Activated T-cell treated with anti-CD3 and anti-CD28 coated beads, Interleukin-2, amount 50 U/mL, for 1 hour (primary cell): ENCODE measurements around the gene COLGALT1.
"Not testable (repeated sequence)": the region's sequence is repeated elsewhere in the genome, so short reads cannot be mapped to it uniquely, and the experiment has no call there.

Source experiments
- DNase-seq: peaks from one replicate; pipeline ENCODE4 v3.0.0-alpha.2; 2020

COLGALT1 gene

DNA sequence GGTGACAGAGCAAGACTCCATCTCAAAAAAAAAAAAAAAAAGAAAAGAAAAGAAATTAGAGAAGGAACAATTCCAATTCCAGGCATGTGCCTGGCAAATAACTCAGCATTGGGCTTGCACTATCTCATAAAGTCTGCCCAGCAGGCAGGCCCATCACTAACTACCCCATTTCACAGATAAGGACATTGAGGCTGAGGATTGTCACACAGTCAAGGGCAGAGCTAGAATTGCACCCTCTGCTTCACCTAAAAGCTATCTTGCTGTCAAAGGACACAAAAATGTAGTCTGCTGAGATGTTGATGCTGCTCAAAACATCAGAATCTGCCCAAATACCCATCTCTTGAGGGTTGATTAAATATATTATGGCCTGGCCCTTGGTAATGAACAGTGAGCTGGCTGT is 20.7 kb upstream of the COLGALT1 start:
- DNase-seq: no peak

DNA sequence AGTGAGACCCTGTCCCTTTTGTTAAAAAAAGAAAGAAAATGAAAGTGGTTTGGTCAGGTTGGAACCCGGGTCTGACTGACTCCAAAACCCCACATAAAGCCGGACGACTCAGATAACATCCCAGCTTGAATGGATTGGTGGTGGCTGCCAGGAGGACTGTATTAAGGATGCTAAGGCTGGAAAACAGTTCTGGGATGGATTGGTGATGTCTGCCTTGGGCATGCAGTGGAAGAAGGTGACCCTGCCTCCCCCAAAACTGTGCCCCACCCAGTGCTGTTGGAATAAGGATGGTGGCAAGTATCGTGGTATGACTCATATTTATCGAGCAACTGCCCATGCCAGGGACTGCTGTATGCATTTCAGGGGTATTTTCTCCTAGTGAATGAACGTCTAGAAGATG is 18.5 kb upstream of the COLGALT1 start:
- no peak for DNase-seq

DNA sequence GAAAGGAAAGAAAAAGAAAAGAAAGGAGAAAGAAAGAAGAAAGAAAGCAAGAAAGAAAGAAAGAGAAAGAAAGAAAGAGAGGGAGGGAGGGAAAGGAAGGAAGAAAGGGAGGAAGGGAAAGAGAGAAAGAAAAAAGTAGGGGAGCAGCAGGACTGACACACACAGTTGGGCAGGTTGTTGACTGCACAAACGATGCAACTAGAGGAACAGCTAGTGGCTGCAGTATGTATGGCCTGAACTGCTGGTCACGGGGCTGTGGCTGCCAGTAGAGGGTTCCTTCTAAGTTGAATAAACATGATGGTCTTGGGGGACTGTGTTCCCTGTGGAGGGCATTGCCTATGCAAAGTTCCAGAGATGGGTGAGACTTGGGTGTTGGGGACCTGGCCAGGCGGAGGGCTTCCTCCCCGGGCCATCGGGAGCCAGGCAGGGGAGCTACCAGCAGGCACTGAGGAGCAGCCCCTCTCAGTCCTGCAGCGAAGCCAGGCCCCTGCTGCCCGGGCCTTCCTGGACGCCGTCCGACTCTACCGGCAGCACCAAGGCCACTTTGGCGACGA is 16.7 kb upstream of the COLGALT1 start:
- no peak for DNase-seq

DNA sequence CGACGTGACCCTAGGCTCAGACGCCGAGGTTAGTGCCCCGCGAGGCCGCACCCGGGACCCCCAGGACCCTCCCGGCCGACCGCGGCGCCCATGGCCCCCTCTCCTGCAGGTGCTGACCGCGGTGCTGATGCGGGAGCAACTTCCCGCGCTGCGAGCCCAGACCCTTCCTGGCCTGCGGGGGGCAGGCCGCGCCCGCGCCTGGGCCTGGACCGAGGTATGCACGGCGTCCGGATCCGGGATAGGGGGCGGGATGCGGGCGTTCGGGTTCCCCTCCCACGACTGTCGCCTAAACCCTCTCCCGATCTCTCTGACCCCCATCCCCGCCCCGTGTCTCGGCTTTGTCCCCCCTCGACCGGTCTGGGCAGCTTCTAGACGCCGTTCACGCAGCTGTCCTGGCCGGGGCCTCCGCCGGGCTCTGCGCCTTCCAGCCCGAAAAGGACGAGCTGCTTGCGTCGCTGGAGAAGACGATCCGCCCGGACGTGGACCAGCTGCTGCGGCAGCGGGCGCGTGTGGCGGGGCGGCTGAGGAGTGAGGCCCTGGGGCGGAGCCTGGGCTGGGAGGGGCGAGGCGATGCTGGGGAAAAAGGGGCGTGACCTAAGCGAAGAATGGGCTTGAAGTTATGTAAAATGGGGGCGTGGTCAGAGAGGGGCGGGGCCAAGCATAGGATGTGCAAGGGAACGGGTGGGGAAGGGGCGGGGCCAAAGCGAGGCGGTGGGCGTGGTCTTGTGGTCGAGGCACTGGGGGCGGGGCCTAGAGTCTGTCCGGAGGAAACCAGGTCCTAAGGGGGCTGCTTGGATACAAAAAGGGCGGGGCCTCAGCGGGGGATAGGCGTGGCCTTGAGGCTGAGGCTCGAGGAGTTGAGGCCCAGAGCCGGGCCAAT is 16.0 kb upstream of the COLGALT1 start:
- DNase-seq: peak; percentile 95

DNA sequence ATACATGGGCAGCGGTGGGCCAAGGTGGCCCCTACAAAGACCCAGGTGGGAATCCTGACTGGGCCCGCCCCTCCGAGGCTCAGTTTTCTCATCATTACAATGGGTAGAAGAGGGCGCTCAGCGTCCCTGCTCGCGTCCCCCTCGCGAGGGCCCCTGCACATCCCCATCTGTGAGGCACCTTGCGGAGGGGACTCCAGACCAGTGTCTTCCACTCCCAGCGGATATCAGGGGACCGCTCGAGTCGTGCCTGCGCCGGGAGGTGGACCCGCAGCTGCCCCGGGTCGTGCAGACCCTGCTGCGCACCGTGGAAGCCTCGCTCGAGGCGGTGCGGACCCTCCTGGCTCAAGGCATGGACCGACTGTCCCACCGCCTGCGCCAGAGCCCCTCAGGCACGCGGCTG is 15.3 kb upstream of the COLGALT1 start:
- DNase-seq: no peak

DNA sequence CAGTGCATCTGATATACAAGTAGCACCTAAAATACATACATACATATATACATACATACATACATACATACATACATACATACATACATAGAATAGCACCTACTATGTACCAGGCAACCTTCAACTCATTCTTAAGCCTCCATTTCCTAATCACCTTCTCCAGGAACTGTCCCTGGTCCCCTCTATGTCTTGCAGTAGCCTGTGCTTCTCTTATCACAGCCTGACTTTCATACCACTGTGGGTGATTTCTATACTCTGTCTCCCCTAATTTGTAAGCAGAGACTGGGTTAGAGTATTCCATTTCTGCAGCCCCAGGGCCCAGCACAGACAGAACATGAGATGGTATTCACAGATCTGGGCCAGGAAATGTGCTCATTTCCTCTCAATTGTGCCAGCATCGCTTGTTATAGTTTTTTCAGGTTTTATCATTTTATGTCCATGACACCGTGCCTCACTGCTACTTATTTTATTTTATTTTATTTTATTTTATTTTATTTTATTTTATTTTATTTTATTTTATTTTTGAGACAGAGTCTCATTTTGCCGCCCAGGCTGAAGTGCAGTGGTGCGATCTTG is 14.2 kb upstream of the COLGALT1 start:
- DNase-seq: no peak

DNA sequence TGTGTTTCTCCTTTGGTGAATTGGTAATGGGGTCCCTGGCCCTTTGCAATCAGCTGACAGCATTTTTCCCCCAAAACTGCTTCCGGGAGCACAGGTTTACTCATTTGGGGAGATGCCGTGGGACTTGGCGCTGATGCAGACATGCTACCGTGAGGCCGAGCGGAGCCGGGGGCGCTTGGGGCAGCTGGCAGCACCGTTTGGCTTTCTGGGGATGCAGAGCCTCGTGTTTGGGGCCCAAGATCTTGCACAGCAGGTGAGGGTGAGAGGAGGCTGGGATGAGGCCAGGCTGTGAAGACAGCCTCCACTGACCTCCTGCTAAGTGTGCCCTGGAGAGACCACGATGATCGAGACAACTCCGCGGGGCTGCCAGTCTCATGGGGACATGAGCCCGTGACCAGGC is 13.4 kb upstream of the COLGALT1 start:
- no peak for DNase-seq

DNA sequence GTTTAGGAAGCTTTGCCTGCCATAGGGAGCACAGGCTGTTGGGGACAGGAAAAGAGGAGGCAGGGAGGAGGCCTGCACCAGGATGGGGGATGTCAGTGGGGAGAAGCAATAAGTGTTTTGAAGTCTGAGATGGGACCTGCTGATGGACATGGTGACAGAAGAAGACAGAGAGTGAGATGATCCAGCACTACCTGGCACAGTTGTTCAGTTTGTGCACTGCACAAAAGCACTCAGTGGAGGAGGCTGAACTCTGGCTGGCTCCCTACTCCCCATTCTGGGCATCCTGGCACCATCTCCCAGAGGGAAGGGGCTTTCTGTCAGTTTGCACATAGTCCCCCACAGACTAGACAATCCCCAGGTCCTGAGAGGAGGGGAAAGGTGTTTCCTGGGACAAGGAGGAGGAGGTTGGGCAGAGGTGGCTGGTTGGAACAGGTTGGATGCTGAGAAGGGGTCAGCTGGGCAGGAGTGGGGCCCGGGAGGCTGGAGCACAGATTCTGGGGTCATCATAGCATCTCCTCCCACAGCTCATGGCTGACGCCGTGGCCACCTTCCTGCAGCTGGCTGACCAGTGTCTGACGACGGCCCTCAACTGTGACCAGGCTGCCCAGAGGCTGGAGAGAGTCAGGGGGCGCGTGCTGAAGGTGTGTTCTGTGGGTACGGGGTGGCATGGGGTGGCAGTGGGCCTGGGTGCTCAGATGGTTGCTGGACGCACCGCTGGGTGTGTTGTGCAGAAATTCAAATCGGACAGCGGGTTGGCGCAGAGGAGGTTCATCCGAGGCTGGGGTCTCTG is 12.5 kb upstream of the COLGALT1 start:
- DNase-seq: no peak

DNA sequence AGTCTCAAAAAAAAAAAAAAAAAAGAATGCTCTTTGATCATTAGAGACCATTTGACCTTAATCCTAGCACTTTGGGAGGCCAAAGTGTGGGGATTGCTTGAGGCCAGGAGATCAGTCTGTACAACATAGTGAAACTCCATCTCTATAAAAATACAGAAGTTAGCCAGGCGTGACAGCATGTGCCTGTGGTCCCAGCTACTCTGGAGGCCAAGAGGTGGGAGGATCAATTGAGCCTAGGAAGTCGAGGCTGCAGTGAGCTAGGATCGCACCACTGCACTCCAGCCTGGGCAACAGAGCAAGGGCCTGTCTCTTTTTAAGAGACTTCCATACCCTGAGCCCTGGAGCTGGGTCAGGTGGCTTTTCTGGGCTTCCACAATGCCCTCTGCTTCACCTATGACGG is 11.5 kb upstream of the COLGALT1 start:
- no peak for DNase-seq

DNA sequence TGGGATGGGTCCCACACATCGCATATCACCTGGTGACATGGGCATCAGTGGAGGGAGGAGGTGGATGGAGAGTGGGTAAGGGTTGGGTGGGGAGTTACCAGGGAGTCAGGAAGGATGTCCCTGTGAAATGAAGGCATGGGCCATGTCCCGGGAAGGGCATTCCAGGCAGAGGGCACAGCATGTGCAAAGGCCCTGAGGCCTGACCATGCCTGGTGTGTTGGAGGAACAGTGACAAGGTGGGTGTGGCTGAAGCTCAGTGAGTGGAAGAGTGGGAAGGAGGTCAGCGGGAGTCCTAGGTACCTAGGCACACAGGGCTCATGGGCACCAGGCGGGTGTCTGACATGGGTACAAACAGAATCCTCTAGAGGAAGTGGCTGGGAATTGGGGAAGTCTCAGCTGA is 11.0 kb upstream of the COLGALT1 start:
- DNase-seq: no peak

DNA sequence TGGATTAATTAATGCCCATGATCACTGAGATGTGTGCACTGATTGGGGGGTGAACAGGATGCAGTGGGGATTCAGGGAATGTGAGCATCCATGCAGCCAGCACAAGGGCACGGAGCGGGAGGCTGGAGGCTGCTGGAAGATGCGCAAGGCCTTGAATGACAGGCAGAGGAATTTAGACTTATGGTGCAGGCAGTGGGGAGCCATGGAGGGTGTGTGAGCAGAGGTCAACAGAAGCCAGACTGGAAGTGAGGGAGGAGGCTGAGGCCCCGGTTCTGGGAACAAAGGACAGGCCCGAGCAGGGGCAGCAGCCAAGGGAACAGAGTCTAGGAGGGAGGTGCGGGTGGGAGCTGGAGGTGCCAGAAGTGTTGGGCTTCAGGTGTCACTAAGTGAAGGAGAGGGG is 7.3 kb upstream of the COLGALT1 start:
- no peak for DNase-seq

DNA sequence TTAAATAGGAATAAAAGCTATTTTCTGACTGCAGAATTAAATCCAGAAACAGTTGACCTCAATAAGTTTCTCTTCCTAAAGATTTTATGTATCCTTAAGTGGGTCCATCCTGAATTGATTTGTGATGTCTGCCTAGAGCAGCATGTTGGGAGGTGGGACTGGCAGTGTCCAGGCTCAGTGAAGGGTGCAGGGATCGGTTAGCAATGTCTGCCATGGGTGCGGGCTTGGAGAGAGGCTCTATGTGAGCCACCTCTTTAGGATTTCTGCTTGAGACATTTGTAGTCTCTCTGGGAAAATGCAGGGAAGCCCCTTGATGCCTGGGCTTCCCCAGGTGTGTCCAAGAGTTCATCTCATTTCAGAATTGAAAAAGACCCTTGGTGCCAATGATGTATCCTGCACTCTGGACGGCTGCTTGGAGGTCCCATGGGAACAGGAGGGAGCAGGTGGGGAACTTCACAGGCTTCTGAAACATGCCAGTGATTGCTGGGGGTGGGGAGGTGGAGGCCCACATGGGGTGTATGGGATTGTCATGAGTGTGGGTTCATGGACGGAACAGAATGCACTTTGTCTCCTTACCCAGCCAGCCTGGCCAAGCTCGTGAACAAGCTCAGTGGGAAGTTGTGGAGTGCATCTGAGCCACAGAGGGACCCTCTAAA is 6.2 kb upstream of the COLGALT1 start:
- no peak for DNase-seq

DNA sequence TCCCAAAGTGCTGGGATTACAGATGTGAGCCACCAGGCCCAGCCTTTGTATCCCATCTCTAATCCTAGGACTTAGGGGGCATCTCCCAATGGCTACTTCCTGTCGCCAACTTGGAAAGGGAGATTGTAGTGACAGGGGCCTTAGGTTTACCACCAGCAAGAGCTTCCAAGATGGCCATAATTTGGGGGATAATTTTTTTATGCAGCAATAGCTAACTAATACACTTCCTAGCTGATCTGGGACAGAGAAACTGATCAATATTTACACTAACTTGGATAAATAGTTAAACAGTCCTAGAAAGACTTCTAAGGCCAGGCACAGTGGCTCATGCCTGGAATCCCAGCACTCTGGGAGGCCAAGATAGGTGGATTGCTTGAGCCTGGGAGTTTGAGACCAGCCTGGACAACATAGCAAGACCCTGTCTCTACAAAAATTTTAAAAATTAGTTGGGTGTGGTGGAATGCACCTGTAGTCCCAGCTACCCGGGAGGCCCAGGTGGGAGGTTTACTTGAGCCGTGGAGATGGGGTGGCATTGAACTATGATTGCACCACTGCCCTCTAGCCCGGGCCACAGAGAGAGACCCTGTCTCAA is 5.3 kb upstream of the COLGALT1 start:
- DNase-seq: no peak

DNA sequence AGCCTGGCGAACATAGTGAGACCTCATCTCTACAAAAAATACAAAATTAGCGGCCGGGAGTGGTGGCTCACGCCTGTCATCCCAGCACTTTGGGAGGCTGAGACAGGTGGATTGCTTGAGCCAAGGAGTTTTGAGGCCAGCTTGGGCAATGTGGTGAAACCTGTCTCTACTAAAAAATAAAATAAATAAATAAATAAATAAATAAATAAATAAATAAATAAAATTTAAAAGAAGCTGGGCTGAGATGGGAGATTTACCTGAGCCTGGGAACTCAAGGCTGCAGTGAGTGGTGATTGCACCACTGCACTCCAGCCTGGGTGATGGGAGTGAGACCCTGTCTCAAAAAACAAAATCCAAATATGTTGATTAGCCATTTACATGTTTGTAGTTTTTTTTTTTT is 2.7 kb upstream of the COLGALT1 start:
- DNase-seq: not testable (repeated sequence)

DNA sequence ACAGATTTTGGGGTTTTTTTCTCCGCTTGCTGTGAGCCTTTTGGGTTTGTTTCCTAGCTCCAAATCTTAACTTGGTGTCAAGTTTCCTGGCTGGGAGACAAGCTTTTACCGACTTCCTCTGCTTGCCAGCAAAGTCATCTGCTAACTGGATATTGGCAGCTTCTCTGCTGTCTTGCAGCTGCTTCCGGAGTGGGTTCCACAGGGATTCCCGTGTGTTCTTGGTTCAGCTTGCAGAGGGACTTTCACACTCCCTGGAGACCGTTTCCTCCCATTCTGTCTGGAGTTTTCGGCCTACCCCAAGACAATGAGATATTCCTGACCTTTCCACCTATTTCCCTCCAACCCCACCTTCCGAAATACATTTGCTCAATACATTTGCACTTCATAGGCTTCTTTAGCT is 2.2 kb upstream of the COLGALT1 start:
- no peak for DNase-seq

DNA sequence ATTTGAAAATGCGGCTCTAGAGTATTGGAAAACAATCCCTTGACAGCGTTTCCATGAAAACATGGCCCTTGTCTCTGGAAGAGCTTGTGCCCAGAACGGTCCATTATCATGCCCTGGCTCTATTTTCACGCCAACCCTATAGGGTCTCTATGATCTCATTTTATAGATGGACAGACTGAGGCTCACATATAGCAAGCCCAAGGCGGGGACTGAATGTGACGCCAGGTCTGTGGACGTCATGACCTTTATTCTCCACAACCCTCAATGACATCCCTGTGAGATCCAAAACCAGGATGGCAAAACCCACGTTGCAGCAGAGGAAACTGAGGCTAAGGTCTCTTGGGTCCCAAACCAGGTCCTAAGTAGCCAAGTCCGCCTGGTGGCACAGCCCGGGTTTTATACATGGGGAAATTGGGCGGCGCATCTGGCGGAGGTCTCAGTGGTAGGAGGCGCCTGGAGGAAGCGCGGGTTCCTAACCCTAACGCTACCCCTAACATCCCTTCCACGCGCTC is 425 bp upstream of the COLGALT1 start:
- DNase-seq: no peak

DNA sequence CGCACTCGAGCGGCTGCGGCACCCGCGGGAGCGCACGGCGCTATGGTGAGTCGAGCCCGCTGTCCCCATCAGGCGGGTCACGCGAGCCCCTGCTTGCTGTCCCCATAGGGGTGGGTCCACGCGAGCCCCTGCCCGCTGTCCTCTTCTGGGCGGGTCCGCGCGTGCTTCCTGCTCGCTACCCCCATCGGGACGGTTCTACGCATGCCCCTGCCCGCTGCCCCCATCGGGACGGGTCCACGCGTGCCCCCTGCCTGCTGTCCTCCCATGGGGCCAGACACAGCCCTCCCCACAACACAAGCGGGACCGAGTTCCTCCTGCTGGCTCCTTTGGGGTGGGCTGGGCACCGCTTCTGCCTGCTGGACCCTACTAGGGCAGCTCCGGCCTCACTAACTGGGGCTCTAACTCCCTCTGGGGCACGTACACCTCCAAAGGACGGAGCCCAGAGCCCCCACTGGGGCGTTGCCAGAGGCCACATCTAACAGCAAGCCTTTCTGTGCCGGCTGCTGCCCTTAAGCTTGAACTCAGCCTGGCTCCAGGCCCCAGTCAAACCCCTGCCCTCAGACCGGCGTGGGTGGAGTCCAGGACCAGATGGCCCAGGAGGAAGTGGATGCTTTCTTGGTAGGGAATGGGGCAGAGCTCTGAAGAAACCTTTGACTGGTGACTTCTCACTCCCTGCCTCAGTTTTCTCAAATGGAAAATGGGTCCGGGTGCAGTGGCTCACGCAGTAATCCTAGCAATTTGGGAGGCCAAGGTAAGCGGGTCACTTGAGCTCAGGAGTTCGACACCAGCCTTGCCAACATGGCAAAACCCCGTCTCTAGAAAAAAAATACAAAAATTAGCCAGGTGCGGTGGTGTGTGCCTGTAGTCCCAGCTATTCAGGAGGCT is 722 bp downstream of the COLGALT1 start:
- DNase-seq: no peak

DNA sequence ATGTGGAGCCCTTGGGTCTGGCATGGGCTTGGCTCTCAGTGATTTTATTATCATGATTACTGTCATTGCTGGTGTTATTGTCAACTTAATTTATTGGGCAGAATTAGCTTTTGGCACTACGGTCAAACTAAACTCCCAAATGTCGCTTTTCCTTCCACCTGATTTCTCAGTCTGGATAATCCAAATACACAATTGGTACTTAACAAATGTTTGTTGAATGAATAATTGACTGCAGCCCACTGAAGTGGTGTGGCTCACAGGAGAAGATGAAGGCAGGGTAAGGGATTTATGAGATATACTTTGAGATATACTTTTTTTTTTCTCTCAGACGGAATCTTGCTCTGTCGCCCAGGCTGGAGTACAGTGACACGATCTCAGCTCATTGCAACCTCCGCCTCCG is 1.5 kb downstream of the COLGALT1 start:
- DNase-seq: no peak

DNA sequence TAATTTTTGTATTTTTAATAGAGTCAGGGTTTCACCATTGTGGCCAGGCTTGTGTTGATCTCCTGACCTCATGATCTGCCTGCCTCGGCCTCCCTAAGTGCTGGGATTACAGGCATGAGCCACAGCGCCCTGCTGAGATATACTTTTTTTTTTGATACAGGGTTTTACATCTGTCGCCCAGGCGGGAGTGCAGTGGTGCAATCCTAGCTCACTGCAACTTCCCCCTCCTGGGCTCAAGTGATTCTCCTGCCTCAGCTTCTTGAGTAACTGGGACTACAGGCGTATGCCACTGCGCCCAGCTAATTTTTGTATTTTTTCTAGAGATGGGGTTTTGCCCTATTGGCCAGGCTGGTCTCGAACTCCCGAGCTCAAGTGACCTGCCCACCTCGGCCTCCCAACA is 2.0 kb downstream of the COLGALT1 start:
- DNase-seq: no peak

DNA sequence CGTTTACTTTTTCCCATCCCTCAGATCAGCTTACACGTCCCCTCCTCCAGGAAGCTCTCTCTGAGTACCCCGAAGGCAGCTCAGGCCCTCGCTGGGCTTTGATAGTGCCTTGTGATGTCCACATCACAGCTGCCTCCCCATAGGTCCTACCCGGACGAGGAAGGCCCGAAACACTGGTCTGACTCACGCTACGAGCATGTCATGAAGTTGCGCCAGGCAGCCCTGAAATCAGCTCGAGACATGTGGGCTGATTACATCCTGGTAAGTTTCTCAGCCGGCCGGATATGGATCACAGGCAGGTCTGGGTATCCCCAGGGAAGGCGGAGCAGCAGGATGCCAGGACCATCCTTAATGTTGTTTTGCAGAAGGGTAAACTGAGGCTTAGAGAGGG is 4.8 kb downstream of the COLGALT1 start:
- DNase-seq: no peak

DNA sequence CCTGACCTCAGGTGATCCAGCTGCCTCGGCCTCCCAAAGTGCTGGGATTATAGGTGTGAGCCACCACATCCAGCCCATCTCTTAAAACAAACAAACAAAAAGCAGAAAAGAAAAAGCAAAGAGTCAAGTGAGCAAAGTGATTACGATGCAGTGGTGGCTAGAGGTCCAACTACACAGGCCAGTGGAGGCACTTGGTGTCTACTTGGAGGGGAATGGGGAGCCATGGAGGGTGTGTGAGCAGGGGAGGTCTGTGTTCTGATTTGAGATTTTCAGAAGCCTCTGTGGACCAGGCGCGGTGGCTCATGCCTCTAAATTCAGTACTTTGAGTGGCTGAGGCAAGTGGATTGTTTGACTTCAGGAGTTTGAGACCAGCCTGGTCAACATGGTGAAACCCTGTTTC is 6.6 kb downstream of the COLGALT1 start:
- no peak for DNase-seq
